WI38 (cell line): ENCODE measurements around the gene TMEM234.

Source experiments
- H3K4me3 ChIP-seq: 2 replicates; pipeline ENCODE4 v1.5.1; 2011; ENCODE audit warnings: low read depth, mild to moderate bottlenecking, control low read depth, low read length
- TF ChIP-seq, protein P1 (sequence below): IDR thresholded peaks from 2 replicates; pipeline ENCODE4 v1.5.1; 2012; ENCODE audit warnings: low read depth, mild to moderate bottlenecking, control low read depth, low read length

The TMEM234 gene

DNA sequence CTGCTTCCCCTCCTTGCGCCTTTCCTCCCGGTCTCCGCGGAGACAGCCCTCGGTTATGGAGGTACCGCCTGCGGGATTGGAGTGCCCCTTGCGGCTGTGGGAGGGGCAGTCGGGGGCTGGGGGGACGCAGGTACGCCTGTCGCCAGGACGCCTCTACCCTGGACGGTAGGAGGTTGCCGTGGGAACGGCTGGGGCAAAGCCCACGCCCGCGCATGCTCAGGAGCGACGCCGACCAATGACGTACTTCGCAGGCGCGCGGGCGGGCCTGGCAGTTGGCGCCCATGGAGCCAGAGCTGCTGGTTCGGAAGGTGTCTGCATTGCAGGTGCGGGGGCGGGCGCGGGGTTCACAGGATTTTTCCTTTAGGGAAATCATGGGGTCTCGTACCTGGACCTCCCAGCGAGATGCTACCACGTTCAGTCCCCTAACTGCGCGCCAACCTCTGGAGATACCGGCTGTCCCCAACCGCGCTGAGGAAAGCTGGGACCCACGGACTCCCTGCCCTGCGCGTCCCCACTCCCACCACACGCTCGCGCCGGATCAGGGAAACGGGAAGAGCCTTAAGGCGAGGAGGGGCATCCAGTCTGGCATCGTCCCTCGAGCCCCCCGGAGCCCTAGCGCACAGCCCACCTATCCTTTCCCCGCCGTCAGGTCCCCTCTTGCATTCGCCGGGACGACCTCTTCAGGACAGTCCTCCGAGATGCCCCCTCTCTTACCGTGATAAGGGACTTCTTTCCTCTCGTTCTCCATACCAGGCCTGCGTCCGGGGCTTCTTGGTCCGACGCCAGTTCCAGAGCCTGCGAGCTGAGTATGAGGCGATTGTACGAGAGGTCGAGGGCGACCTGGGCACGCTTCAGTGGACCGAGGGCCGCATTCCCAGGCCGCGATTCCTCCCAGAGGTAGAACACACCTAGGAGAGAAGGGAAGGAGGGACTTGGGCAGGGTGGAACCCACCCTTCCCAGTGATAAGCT, 16.5 kb downstream of the TMEM234 start, which contains the start of gene IQCC:
Gene IQCC (plus strand): TSS at position 271 of the 970 bp plus-strand sequence. CDS start 11 bp downstream, at position 282.
- H3K4me3 ChIP-seq: peak within 1 kb of the TSS; percentile 77
- TF ChIP-seq, protein P1, sequence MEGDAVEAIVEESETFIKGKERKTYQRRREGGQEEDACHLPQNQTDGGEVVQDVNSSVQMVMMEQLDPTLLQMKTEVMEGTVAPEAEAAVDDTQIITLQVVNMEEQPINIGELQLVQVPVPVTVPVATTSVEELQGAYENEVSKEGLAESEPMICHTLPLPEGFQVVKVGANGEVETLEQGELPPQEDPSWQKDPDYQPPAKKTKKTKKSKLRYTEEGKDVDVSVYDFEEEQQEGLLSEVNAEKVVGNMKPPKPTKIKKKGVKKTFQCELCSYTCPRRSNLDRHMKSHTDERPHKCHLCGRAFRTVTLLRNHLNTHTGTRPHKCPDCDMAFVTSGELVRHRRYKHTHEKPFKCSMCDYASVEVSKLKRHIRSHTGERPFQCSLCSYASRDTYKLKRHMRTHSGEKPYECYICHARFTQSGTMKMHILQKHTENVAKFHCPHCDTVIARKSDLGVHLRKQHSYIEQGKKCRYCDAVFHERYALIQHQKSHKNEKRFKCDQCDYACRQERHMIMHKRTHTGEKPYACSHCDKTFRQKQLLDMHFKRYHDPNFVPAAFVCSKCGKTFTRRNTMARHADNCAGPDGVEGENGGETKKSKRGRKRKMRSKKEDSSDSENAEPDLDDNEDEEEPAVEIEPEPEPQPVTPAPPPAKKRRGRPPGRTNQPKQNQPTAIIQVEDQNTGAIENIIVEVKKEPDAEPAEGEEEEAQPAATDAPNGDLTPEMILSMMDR: no peak

DNA sequence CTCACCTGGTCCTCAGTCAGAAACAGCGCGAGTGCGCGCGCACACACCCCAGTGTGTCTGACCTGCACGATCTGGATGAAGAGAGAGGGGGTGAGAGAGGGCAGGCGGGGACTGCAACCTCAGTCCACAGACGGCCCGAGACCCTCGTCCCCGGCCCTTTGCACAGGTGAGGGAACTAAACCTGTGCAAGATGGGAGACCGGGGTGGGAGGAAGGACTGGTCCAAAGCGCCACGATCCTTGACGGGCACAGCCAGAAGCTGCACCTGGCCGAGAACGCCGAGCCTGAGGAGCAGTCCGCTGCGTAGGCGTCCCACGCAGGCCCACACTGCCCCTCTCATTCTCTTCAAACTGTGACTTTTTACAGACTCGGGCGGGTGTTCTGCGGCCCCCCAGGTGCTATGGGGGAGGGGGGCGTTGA, 17.2 kb downstream of the TMEM234 start:
- TF ChIP-seq, protein P1: no peak
- peak overlapping the region; percentile 77 for H3K4me3 ChIP-seq

DNA sequence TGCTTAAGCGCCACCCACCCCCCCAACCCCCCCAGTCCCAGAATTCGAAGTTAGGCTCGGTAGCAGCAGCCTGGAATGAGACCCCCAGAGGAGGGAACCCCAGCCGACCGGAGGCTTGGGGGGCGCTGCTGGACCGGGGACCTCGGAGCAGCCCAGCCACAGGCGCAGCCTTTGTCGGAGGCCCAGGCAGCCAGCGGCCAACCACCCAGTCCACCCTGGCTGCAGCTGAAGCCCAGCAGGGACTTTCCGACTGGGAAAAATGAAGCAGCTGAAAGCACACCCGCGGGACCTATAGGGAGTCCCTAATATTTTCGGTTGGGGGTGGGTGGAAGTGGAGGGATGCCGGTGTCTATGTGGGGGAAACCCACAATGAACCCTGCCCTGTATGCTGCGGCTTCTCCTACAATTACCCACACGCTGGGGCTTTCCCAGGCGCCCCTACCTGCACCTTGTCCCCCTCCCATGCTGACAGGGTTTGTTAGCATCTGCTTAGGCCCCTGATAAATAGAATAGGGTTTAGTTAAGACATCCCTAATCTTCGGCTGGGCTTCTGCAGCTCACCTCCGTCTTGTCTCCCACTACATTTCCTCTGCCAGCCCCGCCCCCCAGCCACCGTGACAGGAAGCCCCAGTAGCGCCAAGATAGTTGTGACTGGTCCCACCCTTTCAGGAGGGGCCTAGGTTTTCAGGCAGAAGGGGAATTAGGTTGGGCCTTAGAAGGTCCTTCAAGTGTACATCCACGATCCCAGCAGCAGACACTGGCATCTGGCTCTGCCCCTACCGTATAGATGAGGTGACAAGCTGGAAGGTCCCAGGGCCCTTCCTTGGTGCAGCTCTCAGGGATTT, 20.9 kb downstream of the TMEM234 start:
- peak overlapping the region; percentile 75 for H3K4me3 ChIP-seq
- TF ChIP-seq, protein P1: no peak

DNA sequence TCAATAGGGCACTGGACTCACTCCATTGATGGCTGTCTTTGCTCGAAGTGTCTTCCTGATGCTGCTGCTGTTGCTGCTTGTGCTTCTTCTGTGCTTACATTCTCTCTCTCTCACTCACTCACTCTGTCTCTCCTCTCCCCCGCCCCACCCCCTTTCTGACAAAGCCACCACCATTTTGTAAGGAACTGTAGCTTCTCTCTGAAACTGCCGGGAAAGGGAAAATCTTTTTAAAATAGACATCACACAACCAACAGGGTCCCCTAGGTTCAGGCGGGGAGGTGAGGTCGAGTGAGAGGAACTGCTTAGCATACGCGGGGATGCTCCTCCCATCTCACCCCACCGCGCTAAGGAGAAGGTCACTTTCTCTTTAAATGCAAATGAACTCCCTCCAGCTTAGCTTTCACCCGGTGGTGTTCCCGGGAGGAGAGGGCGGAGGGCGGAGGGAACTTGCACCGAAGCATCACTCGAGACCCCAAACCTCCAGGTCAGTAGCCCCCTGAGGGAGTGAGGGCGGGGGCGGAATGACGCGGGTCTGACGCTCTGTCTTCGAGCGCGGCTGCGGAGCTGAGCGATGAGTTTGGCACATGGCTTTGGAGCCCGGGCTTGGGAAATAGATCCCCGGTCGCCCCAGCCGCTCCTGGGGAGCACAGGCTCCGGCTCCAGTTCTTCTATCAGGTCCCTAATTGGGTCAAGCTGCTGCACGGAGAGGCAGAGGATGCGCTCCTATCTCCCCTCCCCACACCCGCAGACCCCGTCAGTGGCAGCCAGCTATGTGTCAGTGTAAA, 21.7 kb downstream of the TMEM234 start, which contains the start of gene CCDC28B:
Gene CCDC28B (plus strand): TSS at position 370 of the 785 bp plus-strand sequence. CDS start 1,341 bp downstream, outside the sequence.
- peak within 1 kb of the TSS; percentile 75 for H3K4me3 ChIP-seq
- TF ChIP-seq, protein P1: no peak

DNA sequence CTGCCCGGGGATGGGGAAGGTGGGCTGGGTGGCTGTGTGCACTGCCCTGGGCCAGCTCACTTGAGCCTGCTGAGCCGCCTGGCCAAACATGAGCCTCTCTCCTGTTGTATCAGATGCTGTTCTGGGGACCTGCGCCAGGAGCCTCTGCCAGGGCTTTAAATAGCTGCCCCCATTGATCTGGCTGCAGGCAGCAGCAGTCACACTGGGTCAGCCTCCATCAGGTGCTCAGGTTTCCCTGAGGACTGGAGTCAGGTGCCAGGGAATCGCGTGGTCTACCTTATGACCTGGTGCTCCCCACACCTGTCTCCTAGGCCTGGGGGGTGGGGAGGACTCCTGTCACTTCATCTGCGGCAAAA, 22.5 kb downstream of the TMEM234 start:
- peak overlapping the region; percentile 75 for H3K4me3 ChIP-seq
- TF ChIP-seq, protein P1: no peak

DNA sequence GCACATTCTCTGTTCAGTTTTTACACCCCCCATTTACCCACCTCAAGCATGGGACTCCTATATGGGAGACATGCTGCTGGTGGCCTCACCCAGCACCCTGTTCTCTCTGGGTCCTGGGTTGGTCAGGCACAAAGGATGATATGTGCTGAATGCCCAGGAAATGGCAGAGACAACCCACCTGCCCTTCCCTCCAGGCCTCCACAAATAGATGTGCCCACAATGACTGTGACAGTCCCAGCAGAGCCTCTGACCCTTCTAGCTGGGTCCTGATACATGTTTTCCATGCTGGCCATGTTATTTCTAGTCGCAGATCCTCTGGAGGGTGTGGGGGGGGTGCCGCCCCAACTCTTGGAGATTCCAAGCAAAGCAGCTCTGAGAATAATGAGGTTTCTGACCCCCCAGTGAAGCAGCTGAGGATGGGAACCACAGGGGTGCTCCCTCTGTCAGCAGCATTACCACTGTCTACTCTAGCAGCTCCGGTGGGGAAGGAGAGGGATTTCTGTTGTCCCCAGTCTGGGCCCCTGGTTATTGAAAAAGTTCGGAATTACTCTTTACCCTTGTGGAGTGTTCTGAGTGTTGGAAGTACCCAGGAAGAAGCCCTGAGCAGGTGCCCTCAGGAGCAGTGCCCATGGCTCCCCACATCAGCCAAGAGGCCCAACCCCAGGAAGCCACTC, 23.0 kb downstream of the TMEM234 start:
- no peak overlapping the region for H3K4me3 ChIP-seq
- TF ChIP-seq, protein P1: no peak
